Fibroblast of lung (primary cell): Measurements from ENCODE around the gene GOT2.

ENCODE experiments used
- CTCF ChIP-seq, 2 donors: IDR thresholded peaks in 1 of 2; conservative IDR thresholded peaks in 1 of 2; 1 replicate in 1 of 2; 2 replicates in 1 of 2; pipeline ENCODE4 v1.5.1; 2011 to 2012; ENCODE audit warnings: low read length in 2 of 2, control low read depth in 1 of 2, inconsistent platforms in 1 of 2, low read depth in 1 of 2, mild to moderate bottlenecking in 1 of 2
- EZH2 ChIP-seq: IDR thresholded peaks from 2 replicates; pipeline ENCODE4 v1.5.1; 2012; ENCODE audit warnings: low read length, control low read depth, mild to moderate bottlenecking; ENCODE audit errors: missing control alignments

- TF ChIP-seq CTCF (conservative IDR thresholded peaks at IDR 0.05 in 1 of 2, IDR thresholded peaks at IDR 0.05 in 1 of 2; ENCODE audit: low read depth in 1 of 2, low read length in 2 of 2): no peak
- TF ChIP-seq EZH2: no peak
These were observed 24.8 kb downstream of the GOT2 start for GRCh38 chr16:58709333-58709732.
